Activated naive CD8-positive, alpha-beta T cell treated with anti-CD3 and anti-CD28 coated beads, Interleukin-2, amount 10 ng/mL, durations not matched to agents 7 days and 5 days (primary cell): Measurements from ENCODE around the gene TCEA2. TPM values are rescaled to one million over a fixed set of nuclear protein-coding genes. Genes with fewer than 3 reads are reported as not detected.
"Not testable (repeated sequence)": the region's sequence is repeated elsewhere in the genome, so short reads cannot be mapped to it uniquely, and the experiment has no call there.

ENCODE experiments used
- ATAC-seq: fragments of 150-1000 bp; cut with Tn5 transposase; one replicate; pipeline ENCODE4 v1.10.0; 2021; ENCODE audit warnings: low read depth, moderate library complexity
- POLR2A ChIA-PET: fragments of 350-600 bp; sonication (Branson Sonifier 250); formaldehyde crosslinking; loops from one replicate; lab custom pipeline; 2021; ENCODE audit warnings: antibody characterized with exemption; lab: Charles Lee
- DNase-seq: peaks from one replicate; pipeline ENCODE4 v3.0.0; 2021
- H3K27ac Mint-ChIP-seq: one replicate; pipeline ENCODE4 v1.8.0; 2022; ENCODE audit warnings: mild to moderate bottlenecking, mixed read lengths
- H3K27me3 Mint-ChIP-seq: one replicate; pipeline ENCODE4 v1.8.0; 2022; ENCODE audit warnings: mild to moderate bottlenecking, moderate library complexity, mixed read lengths
- H3K36me3 Mint-ChIP-seq: one replicate; pipeline ENCODE4 v1.8.0; 2021; ENCODE audit warnings: mild to moderate bottlenecking, mixed read lengths
- H3K4me1 Mint-ChIP-seq: one replicate; pipeline ENCODE4 v1.8.0; 2021; ENCODE audit warnings: mixed read lengths
- H3K4me3 Mint-ChIP-seq: one replicate; pipeline ENCODE4 v1.8.0; 2022; ENCODE audit warnings: mild to moderate bottlenecking, moderate library complexity, mixed read lengths
- H3K9me3 Mint-ChIP-seq: one replicate; pipeline ENCODE4 v1.8.0; 2021; ENCODE audit warnings: mixed read lengths
- total RNA-seq, 2 experiments: library from RNA; stranded (reverse); gene quantifications; one replicate each; pipeline ENCODE4 v1.2.3, GENCODE V29; 2021

Gene TCEA2
- total RNA-seq, 2 experiments from 2014 or later: 65.3 to 74.9 TPM

GRCh38 chr20:64082126-64082731 lies 19.2 kb downstream of the TCEA2 start:
- ATAC-seq (no peak), DNase-seq (peak; percentile 48)
- peaks cover 28% of the 10 kb centered on the region for H3K4me1 Mint-ChIP-seq
- H3K27me3 Mint-ChIP-seq: peaks cover 28% of the 10 kb centered on the region
- peak overlapping the region; percentile 82 for H3K4me3 Mint-ChIP-seq
- H3K27ac Mint-ChIP-seq: peak overlapping the region; percentile 9
- POLR2A ChIA-PET: interaction anchor here (1.0 to 1.2 kb wide), 3 partner anchors 42 to 561 kb away, joined by 3 to 4 read pairs (median 3); partner anchors contain the start of gene DNAJC5
- peaks cover 2% of the 10 kb centered on the region for H3K9me3 Mint-ChIP-seq
- peaks cover 5% of the 10 kb centered on the region for H3K36me3 Mint-ChIP-seq

GRCh38 chr20:64082820-64083377 lies 19.9 kb downstream of the TCEA2 start:
- H3K4me1 Mint-ChIP-seq: peaks cover 28% of the 10 kb centered on the region
- DNase-seq (peak; percentile 49), ATAC-seq (no peak)
- peaks cover 4% of the 10 kb centered on the region for H3K9me3 Mint-ChIP-seq
- peak overlapping the region; percentile 54 for H3K27ac Mint-ChIP-seq
- peaks cover 28% of the 10 kb centered on the region for H3K27me3 Mint-ChIP-seq
- peaks cover 3% of the 10 kb centered on the region for H3K36me3 Mint-ChIP-seq
- POLR2A ChIA-PET: interaction anchor here (1.0 to 2.1 kb wide), 4 partner anchors 11 to 562 kb away, joined by 3 to 13 read pairs (median 4); partner anchors contain the start of genes DNAJC5 and PPDPF
- peak overlapping the region; percentile 82 for H3K4me3 Mint-ChIP-seq

- DNase-seq (peak; percentile 82), ATAC-seq (peak; percentile 35)
- Mint-ChIP-seq H3K4me1 (peaks cover 28% of the 10 kb centered on the region), H3K9me3 (peaks cover 4% of the 10 kb centered on the region), H3K27me3 (peaks cover 28% of the 10 kb centered on the region), H3K27ac (peak overlapping the region; percentile 54), H3K36me3 (peaks cover 2% of the 10 kb centered on the region), H3K4me3 (peak overlapping the region; percentile 82)
- POLR2A ChIA-PET: interaction anchor here (1.0 to 2.1 kb wide), 4 partner anchors 11 to 562 kb away, joined by 3 to 13 read pairs (median 4); partner anchors contain the start of genes DNAJC5 and PPDPF
Observed at GRCh38 chr20:64083378-64083803, 20.4 kb downstream of the TCEA2 start.

DNA sequence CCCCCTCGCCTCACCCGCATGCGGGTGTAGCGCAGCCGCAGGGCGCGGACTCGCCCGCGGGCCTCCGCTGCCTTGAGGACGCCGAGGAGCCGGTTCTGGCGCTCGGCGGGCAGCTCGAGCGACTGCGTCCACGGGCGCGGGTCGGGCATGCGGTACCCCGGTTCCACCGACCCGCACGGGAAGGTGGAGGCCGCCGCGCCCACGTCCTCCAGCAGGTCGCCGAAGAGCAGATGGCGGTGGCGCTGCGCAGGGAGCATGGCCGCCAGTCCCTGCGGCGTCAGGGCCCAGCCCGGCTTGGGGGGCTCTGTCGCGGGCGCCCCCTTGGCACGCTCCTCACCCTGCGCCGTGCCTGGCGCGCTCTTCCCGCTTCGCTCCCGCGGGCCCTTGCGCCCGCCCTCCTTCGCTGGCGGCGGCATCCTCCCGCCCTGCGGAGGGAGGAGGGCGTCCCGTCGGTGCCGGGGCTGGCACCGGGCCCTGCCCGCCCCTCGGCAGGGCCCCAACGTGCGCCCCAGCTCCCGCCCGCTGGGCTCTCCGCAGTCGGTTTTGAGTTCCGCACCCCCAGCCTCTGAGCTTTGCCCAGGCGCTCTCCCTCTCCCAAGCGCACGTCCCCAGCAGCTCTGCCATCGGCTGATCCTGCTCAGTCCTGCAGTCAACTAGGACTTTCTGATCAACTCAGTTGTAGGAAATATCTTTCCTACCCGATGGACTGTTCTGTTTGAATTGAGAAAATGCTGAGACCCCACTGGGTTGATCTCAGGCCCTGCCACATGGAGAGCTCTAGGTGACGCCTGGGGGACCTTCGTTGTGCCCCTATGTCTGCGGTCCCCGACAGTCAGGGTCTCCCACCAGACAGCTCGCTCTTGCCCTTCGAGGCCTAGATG lies 21.0 kb downstream of the TCEA2 start, which contains the start of gene LKAAEAR1:
Gene LKAAEAR1 (minus strand): TSS at position 595 of the 881 bp plus-strand sequence. CDS start 179 bp downstream, at position 416.
- Mint-ChIP-seq H3K4me3 (peak within 1 kb of the TSS; percentile 85), H3K27ac (peak within 1 kb of the TSS; percentile 66), H3K9me3 (peaks cover 4% of the 10 kb centered on the region), H3K36me3 (peaks cover 1% of the 10 kb centered on the region), H3K4me1 (peaks cover 28% of the 10 kb centered on the region), H3K27me3 (peaks cover 28% of the 10 kb centered on the region)
- ATAC-seq (no peak), DNase-seq (no peak)
- POLR2A ChIA-PET: interaction anchor here (1.0 to 2.1 kb wide), 3 partner anchors 12 to 563 kb away, joined by 3 to 13 read pairs (median 5); partner anchors contain the start of gene PPDPF

GRCh38 chr20:64084685-64085152 lies 21.7 kb downstream of the TCEA2 start:
- POLR2A ChIA-PET: interaction anchor here (1.9 to 2.1 kb wide), 2 partner anchors 13 to 36 kb away, joined by 5 to 13 read pairs; no protein-coding TSS in a partner anchor

GRCh38 chr20:64086801-64087200 lies 23.8 kb downstream of the TCEA2 start:
- H3K27ac Mint-ChIP-seq: no peak overlapping the region
- H3K4me3 Mint-ChIP-seq: no peak overlapping the region
- H3K27me3 Mint-ChIP-seq: peaks cover 28% of the 10 kb centered on the region
- H3K9me3 Mint-ChIP-seq: peaks cover 4% of the 10 kb centered on the region
- no peak for DNase-seq
- peaks cover 17% of the 10 kb centered on the region for H3K4me1 Mint-ChIP-seq
- no peak for ATAC-seq
- POLR2A ChIA-PET: no interaction called here
- no peaks in the 10 kb centered on the region for H3K36me3 Mint-ChIP-seq

More at GRCh38 chr20:64084685-64085152, 21.7 kb downstream of the TCEA2 start:
- H3K9me3 Mint-ChIP-seq: peaks cover 4% of the 10 kb centered on the region
- H3K36me3 Mint-ChIP-seq: no peaks in the 10 kb centered on the region
- ATAC-seq: no peak
- H3K27ac Mint-ChIP-seq: no peak overlapping the region
- no peak for DNase-seq
- H3K27me3 Mint-ChIP-seq: peaks cover 28% of the 10 kb centered on the region
- peaks cover 28% of the 10 kb centered on the region for H3K4me1 Mint-ChIP-seq
- H3K4me3 Mint-ChIP-seq: peak overlapping the region; percentile 85

GRCh38 chr20:64087226-64087825 lies 24.3 kb downstream of the TCEA2 start:
- POLR2A ChIA-PET, DNase-seq, H3K4me3 Mint-ChIP-seq, H3K9me3 Mint-ChIP-seq, H3K36me3 Mint-ChIP-seq, ATAC-seq, H3K27ac Mint-ChIP-seq: not testable (repeated sequence)
- peaks cover 28% of the 10 kb centered on the region for H3K27me3 Mint-ChIP-seq
- H3K4me1 Mint-ChIP-seq: peaks cover 15% of the 10 kb centered on the region

DNA sequence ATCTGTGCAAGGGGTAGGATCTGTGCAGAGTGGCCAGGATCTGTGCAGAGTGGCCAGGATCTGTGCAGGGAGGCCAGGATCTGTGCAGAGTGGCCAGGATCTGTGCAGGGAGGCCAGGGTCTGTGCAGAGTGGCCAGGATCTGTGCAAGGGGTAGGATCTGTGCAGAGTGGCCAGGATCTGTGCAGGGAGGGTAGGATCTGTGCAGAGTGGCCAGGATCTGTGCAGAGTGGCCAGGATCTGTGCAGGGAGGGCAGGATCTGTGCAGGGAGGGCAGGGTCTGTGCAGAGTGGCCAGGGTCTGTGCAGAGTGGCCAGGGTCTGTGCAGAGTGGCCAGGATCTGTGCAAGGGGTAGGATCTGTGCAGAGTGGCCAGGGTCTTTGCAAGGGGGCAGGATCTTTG lies 25.6 kb downstream of the TCEA2 start:
- peaks cover 22% of the 10 kb centered on the region for H3K27me3 Mint-ChIP-seq
- H3K36me3 Mint-ChIP-seq, ATAC-seq, H3K4me3 Mint-ChIP-seq, H3K4me1 Mint-ChIP-seq, H3K9me3 Mint-ChIP-seq, H3K27ac Mint-ChIP-seq, DNase-seq, POLR2A ChIA-PET: not testable (repeated sequence)

DNA sequence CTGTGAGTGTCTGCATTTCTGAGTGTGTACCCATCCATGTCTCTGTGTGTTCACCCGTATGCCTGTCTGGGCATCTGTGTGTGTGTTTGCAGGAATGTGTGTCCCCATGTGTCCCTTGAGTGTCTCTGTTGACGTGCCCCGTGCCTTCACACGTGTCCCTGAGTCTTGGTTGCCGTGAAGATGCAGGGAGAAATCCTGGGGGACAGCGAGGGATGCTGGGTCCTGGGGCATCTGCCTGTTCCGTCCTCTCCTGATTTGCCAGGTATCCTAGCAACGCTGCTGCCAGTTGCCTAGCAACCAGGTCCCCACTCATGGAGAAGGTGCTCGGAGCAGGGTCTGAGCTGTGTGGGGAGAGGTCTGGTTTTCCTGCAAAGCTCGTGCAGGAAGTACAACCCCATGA lies 27.2 kb downstream of the TCEA2 start:
- no peak for ATAC-seq
- POLR2A ChIA-PET: no interaction called here

DNA sequence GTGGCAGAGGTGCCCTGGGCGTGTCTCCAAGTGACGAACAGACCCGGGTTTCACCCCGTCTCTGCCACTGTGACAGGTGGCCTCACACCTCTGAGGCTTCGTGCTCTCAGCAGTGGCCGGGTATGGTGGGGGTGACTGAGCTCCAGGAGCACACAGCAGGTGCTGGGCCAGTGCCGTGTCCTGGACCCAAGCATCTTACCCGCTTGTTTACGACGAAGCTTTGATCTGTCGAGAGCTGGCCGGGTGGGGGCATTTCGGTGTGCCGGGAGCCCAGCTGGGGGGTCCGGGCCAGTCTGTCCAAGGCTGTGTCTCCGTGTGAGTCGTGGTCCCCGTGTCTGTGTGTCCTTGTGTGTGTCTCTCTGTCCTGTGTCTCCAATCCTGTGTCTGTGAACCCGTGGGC lies 28.3 kb downstream of the TCEA2 start:
- no peak overlapping the region for H3K4me3 Mint-ChIP-seq

More for the DNA sequence above, 27.2 kb downstream of the TCEA2 start:
- Mint-ChIP-seq H3K36me3 (no peaks in the 10 kb centered on the region), H3K9me3 (peaks cover 4% of the 10 kb centered on the region), H3K27me3 (peaks cover 13% of the 10 kb centered on the region), H3K4me3 (no peak overlapping the region), H3K4me1 (peaks cover 1% of the 10 kb centered on the region), H3K27ac (no peak overlapping the region)
- no peak for DNase-seq

DNA sequence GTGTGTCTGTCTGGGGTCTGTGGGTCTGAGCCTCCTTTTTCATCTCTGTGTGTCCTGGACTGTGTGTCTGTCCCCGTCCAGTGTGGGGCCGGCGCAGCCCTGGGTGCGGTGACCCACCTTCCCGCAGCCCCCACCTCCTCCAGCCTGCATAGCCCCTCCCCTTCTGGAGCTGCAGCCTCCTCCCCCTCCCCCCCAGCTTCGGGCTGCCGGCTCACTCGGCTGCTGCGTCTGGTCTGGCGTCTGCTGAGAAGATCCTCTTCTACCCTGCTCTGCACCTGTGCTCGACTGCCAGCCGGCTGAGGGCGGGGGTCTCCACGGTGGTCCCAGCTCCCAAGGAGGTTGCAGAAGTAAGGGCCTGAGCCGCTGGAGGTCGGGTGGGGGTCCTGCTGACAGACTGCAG lies 28.8 kb downstream of the TCEA2 start:
- Mint-ChIP-seq H3K27ac (peak overlapping the region; percentile 40), H3K4me3 (no peak overlapping the region), H3K9me3 (peaks cover 2% of the 10 kb centered on the region), H3K27me3 (peaks cover 1% of the 10 kb centered on the region), H3K36me3 (peaks cover 2% of the 10 kb centered on the region), H3K4me1 (peaks cover 1% of the 10 kb centered on the region)
- no peak for DNase-seq
- POLR2A ChIA-PET: no interaction called here
- ATAC-seq: no peak

More for the DNA sequence above, 28.3 kb downstream of the TCEA2 start:
- ATAC-seq (no peak), DNase-seq (no peak)
- POLR2A ChIA-PET: no interaction called here
- Mint-ChIP-seq H3K27ac (peak overlapping the region; percentile 40), H3K9me3 (peaks cover 4% of the 10 kb centered on the region), H3K27me3 (peaks cover 4% of the 10 kb centered on the region), H3K4me1 (peaks cover 1% of the 10 kb centered on the region), H3K36me3 (no peaks in the 10 kb centered on the region)

GRCh38 chr20:64092258-64093012 lies 29.4 kb downstream of the TCEA2 start:
- Mint-ChIP-seq H3K27me3 (no peaks in the 10 kb centered on the region), H3K36me3 (peaks cover 4% of the 10 kb centered on the region), H3K4me1 (peaks cover 1% of the 10 kb centered on the region), H3K27ac (no peak overlapping the region), H3K9me3 (peaks cover 4% of the 10 kb centered on the region), H3K4me3 (no peak overlapping the region)
- POLR2A ChIA-PET: no interaction called here
- DNase-seq: no peak
- peak; percentile 12 for ATAC-seq
